Measurements from ENCODE around the gene SH2D3A. TPM values are rescaled to one million over a fixed set of nuclear protein-coding genes. Genes with fewer than 3 reads are reported as not detected.

Gene SH2D3A
- total RNA-seq, 2 experiments from 2014 or later, result 20.6 to 20.9 TPM

DNA sequence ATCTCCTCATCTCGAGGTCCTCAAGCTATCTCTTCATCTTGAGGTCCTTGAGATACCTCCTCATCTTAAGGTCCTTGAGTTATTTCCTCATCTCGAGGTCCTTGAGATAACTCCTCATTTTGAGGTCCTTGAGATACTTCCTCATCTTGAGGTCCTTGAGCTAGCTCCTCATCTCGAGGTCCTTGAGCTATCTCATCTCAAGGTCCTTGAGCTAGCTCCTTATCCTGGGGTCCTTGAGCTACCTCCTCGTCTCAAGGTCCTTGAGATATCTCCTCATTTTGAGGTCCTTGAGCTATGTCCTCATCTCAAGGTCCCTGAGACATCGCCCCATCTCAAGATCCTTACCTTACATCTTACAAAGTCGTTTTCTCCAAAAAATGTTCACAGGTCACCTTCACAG lies 24.0 kb upstream of the SH2D3A start:
- H3K27ac Mint-ChIP-seq, result peak overlapping the region; percentile 16

DNA sequence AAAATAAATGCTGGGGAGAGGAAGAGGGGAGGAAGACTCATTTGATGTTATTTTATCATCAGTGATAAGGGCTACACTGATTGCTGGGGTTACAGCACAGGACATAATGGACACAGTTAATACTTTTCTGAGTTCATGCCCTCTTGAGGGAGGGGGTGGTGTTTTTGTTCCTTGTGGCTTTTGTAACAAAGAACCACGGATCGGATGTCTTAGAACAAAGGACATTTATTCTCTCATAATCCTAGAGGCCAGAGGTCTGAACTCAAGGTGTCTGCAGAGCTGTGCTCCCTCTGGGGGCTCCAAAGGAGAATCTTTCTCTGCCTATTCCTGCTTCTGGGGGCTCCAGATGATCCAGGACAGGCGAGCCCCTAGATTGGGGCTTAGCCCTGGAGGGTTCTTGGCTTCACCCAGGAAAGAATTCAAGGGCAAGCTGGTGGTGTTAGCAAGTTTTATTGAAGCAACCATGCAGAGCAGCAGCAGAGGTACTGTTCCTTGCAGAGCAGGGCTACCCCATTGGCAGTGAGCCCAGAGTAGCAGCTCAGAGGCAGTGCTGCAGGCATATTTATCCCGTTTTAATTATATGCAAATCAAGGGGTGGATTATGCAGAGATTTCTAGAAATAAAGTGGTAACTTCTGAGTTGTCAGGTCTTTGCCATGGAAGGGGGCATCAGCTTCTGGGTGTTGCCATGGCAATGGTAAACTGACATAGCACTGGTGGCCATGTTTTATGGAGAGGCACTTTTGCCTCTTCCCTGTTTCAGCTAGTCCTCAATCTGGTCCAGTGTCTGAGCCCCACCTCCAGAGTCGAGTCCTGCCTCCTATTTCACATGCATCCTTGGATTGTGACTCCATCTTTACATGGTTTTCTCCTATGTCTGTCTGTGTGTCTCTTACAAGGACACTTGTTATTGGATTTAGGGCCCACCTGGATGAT lies 23.2 kb upstream of the SH2D3A start:
- Mint-ChIP-seq H3K27ac (peak overlapping the region; percentile 55), H3K4me1 (ENCODE audit: low read depth) (peaks cover 57% of the 10 kb centered on the region)

More for the DNA sequence above, 24.0 kb upstream of the SH2D3A start:
- TF ChIP-seq, protein P1, sequence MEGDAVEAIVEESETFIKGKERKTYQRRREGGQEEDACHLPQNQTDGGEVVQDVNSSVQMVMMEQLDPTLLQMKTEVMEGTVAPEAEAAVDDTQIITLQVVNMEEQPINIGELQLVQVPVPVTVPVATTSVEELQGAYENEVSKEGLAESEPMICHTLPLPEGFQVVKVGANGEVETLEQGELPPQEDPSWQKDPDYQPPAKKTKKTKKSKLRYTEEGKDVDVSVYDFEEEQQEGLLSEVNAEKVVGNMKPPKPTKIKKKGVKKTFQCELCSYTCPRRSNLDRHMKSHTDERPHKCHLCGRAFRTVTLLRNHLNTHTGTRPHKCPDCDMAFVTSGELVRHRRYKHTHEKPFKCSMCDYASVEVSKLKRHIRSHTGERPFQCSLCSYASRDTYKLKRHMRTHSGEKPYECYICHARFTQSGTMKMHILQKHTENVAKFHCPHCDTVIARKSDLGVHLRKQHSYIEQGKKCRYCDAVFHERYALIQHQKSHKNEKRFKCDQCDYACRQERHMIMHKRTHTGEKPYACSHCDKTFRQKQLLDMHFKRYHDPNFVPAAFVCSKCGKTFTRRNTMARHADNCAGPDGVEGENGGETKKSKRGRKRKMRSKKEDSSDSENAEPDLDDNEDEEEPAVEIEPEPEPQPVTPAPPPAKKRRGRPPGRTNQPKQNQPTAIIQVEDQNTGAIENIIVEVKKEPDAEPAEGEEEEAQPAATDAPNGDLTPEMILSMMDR (IDR thresholded peaks at IDR 0.05), result no peak
- H3K4me1 Mint-ChIP-seq (ENCODE audit: low read depth), result peaks cover 61% of the 10 kb centered on the region
- H3K27me3 Mint-ChIP-seq, result no peaks in the 10 kb centered on the region
- H3K4me3 Mint-ChIP-seq, result no peak overlapping the region
- POLR2A ChIA-PET, result interaction anchor here (1.4 to 3.1 kb wide), 4 partner anchors 8 to 19 kb away, joined by 4 to 26 read pairs (median 6); partner anchors contain the start of gene VAV1
- no peak for DNase-seq
- intact Hi-C loops (cut with micrococcal nuclease), result no loop called here
- CTCF ChIA-PET, result interaction anchor here (1.3 to 2.5 kb wide), 3 partner anchors 10 to 19 kb away, joined by 4 to 10 read pairs (median 6); partner anchors contain the start of gene VAV1
- no peak for ATAC-seq
- H3K36me3 Mint-ChIP-seq (ENCODE audit: low read depth), result peaks cover 64% of the 10 kb centered on the region
- H3K9me3 Mint-ChIP-seq, result peaks cover 10% of the 10 kb centered on the region

GRCh38 chr19:6788896-6789295 lies 21.7 kb upstream of the SH2D3A start:
- no peaks in the 10 kb centered on the region for H3K9me3 Mint-ChIP-seq
- H3K27ac Mint-ChIP-seq, result peak overlapping the region; percentile 44
- CTCF ChIA-PET, result interaction anchor here (0.7 kb wide), 1 partner anchor 11 kb away, joined by 3 read pairs; no protein-coding TSS in a partner anchor
- no peaks in the 10 kb centered on the region for H3K27me3 Mint-ChIP-seq
- TF ChIP-seq, protein P1 (IDR thresholded peaks at IDR 0.05), result no peak
- ATAC-seq, result no peak
- POLR2A ChIA-PET, result interaction anchor here (0.8 to 2.2 kb wide), 3 partner anchors 14 to 75 kb away, joined by 3 to 8 read pairs (median 3); partner anchors contain the start of gene VAV1
- H3K36me3 Mint-ChIP-seq (ENCODE audit: low read depth), result peaks cover 58% of the 10 kb centered on the region
- H3K4me3 Mint-ChIP-seq, result no peak overlapping the region
- intact Hi-C loops (cut with micrococcal nuclease), result no loop called here
- no peak for DNase-seq
- H3K4me1 Mint-ChIP-seq (ENCODE audit: low read depth), result peaks cover 52% of the 10 kb centered on the region

More for the DNA sequence above, 23.2 kb upstream of the SH2D3A start:
- ChIA-PET CTCF (interaction anchor here (1.3 to 2.5 kb wide), 3 partner anchors 9 to 18 kb away, joined by 4 to 10 read pairs (median 6); partner anchors contain the start of gene VAV1), POLR2A (interaction anchor here (1.9 to 3.1 kb wide), 3 partner anchors 11 to 18 kb away, joined by 4 to 26 read pairs (median 7); partner anchors contain the start of gene VAV1)
- peaks cover 10% of the 10 kb centered on the region for H3K9me3 Mint-ChIP-seq
- TF ChIP-seq, protein P1 (IDR thresholded peaks at IDR 0.05), result no peak
- H3K4me3 Mint-ChIP-seq, result no peak overlapping the region
- H3K27me3 Mint-ChIP-seq, result no peaks in the 10 kb centered on the region
- intact Hi-C loops (cut with micrococcal nuclease), result no loop called here
- peaks cover 64% of the 10 kb centered on the region for H3K36me3 Mint-ChIP-seq (ENCODE audit: low read depth)
- DNase-seq (no peak), ATAC-seq (no peak)

DNA sequence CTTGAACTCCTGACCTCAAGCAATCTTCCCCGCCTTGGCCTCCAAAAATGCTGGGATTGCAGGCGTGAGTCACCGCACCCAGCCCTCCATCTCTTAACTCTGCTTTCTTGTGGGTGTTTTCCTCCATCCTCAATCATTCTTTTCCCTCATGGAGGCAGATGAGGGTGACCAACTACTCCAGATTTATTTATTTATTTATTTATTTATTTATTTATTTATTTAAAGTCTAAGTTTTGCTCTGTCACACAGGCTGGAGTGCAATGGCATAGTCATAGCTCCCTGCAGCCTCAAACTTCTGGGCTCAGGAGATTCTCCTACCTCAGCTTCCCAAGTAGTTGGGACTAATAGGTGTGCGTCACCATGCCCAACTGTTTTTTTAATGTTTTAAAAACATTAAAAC lies 20.2 kb upstream of the SH2D3A start:
- ATAC-seq, result no peak
- Mint-ChIP-seq H3K4me3 (no peak overlapping the region), H3K27me3 (no peaks in the 10 kb centered on the region), H3K9me3 (no peaks in the 10 kb centered on the region), H3K36me3 (ENCODE audit: low read depth) (peaks cover 45% of the 10 kb centered on the region), H3K4me1 (ENCODE audit: low read depth) (peaks cover 49% of the 10 kb centered on the region), H3K27ac (no peak overlapping the region)
- CTCF ChIA-PET, result no interaction called here
- TF ChIP-seq, protein P1 (IDR thresholded peaks at IDR 0.05), result no peak
- intact Hi-C loops (cut with micrococcal nuclease), result no loop called here
- DNase-seq, result no peak
- POLR2A ChIA-PET, result interaction anchor here (2.2 kb wide), 1 partner anchor 14 kb away, joined by 8 read pairs; the partner anchor contains the start of gene VAV1

Data from activated CD8-positive, alpha-beta T cell treated with anti-CD3 and anti-CD28 coated beads for 36 hours (primary cell).